Activated CD4-positive, alpha-beta T cell treated with anti-CD3 and anti-CD28 coated beads for 24 hours (primary cell): ENCODE measurements around the gene PLA2G4D.

Experiments
- DNase-seq, 2 donors: peaks; one replicate each; pipeline ENCODE4 v3.0.0-alpha.2; 2020; ENCODE audit warnings: low read depth in 2 of 2

Gene PLA2G4D

DNA sequence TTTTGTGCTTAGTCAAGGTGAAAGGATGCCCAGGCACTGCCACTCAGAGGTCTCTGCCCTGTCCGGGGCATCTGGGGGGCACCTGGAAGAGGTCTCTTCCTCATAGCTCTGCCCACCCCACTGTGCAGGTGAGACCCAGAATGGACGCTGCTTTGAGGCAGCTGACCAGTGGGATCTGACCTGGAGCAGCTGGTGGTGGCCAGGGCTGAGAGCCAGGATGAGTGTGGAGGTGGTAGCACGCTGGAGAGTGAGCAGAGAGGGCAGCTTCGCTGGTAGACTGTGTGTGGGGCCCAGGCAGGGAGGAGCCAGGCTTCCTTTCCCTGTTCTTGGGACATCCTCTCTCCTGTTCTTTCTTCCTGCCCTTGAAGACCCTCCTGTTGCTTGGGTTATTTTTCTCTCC is 41.4 kb downstream of the PLA2G4D start:
- no peak for DNase-seq

DNA sequence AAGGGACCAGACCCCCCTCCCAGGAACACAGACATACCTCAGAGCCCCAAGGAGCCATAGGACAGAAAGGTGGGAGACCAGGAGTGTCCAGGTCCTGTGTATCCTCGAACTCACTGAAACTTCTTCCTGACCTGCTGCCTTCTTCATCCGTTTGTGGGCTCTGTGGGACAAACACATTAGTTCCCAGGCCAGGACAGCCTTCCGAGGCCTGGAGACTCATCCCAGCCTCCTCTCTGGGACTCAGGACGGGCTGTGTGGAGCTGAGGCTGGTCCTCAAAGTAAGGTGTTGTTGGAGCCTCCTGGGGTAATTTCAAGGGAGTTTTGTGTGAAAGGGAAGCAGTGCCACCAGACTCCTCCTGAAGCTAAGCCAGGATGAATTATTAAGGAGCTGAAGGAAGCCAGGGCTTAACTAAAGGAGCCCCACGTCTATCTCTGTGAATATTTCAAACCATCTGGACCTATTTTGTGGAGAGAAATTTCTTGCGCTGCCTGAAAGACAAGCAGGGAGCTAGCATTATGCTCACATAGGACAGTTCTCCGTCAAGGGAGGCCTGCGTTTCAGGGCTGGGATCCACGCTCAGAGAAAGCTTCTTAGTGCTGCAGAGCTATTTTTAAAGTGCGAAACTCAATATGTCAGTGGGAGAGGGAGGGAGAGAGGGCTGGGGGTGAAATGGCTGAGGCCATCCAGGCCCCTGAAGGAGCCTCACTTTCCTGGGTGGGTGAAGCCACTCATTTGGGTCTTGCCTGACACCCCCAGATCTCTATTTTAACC is 43.7 kb downstream of the PLA2G4D start:
- DNase-seq = no peak

DNA sequence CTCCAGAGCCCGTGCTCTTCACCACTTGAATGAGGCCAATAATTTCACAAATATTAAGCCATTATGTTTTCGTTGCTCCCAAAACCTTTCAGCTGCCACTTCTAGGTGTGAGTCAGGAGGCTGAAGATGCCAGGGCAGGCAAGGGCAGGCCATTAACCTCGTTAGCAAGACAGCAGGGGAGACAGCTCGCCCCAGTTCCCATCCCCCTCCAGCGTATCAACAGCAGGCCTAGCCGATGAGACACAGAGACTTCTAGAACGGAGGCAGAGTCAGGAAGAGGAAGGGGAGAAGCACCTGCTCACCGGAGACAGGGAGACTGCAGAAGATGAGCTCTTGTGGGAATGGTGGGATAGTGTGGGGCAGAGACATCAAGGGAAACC is 45.6 kb downstream of the PLA2G4D start:
- no peak for DNase-seq

DNA sequence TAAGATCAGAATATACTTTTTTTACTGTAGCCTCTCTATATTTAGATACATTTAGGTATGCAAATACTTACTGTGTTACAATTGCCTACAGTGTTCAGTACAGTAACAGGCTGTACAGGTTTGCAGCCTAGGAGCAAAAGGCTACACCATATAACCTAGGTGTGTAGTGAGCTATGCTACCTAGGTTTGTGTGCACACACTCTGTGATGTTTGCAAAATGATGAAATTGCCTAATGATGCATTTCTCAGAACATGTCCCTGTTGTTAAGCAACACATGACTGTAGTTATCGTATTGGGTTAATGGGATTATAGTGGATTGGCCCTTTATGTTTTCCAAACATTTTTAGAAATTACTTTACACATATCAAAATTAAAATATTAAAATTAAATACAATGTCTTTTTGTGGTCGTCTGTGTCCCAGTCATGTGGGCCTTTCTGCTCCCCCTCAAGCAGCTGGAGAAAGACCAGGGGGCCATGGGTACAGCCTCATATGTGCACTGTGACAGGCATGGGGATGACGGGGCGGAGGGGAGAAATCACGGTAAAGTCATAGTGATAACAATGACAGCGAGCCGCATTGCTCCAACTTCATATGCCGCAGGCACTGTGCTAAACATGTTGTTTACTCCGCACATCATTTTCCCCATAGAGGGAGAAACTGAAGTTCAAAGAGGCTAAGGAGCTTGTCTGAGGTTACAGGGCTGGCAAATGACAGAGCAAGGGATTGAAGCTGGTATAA is 46.1 kb downstream of the PLA2G4D start:
- no peak for DNase-seq

DNA sequence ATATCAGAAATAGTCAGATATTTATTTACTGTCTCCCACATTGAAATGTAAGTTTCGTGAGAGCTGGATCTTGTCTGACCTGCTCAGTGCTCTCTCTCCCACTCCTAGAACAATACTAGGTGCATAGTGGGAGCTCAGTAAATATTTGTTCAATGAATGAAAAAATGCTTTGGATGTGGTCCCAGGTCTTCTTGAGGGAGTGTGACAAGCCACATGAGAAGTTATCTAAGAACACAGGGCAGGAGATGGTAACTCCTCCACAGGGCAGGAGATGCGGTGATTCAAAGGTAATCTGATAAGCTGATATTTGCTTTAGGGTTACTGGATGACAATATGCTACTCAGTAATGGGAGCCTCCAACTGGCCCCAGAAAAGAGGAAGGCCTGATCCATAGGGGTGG is 47.8 kb downstream of the PLA2G4D start:
- no peak for DNase-seq

DNA sequence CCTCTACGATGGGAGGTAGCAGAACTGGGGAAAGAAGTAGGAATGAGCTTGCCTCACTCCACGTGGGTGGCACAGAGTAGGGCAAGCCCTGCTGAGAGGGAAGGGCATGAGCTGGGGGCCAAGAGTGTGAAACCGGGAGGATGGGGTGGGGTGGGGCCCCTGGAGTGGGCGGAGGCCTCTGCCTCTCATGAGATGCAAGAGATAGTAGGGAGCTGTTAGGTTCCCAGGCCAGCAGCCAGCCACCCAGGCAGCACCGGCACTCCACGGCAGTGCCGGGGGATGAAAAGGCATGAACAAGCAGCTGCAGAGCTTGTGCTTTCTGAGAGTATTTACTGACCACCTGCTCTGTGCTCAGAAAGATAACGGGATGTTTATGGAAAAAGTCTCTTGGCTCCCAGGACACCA is 49.1 kb downstream of the PLA2G4D start:
- no peak for DNase-seq

DNA sequence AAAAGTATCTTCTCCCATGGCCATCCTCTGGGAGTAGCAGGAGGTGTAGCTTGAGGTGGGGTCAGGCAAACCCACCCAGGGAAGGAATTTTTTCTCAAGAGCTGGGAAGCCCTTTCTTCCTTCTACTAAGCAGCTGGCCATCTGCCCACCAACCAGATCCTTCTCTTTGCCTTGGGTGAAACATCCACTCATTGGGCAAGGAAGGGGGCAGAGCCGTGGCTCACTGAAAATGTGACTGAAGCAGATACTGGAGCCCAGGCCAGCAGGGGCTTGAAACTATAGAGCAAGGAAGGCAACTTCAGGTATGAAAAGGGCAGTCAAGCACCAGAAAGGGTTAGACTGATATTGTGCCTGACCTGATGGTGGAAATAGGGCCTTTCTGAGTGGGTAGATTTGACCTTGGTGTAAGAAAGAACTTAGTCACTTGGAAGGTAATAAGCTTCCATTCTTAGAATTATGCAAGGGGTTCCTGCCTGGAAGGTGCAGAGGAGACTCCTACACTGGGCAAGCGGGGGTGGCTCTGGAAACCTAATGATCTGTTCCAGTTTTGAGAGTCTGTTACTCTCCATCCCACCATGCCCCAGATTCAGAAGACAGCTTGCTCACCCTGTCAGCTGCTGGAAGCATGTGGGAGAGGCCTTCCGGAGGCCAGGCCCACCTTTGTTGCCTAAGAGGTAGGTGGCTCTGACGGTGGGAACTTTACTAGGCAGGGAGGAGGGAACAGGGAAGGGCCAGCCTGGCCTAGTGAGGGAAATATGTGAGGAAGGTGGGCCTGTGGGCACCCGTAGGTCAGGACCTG is 51.6 kb downstream of the PLA2G4D start:
- no peak for DNase-seq

DNA sequence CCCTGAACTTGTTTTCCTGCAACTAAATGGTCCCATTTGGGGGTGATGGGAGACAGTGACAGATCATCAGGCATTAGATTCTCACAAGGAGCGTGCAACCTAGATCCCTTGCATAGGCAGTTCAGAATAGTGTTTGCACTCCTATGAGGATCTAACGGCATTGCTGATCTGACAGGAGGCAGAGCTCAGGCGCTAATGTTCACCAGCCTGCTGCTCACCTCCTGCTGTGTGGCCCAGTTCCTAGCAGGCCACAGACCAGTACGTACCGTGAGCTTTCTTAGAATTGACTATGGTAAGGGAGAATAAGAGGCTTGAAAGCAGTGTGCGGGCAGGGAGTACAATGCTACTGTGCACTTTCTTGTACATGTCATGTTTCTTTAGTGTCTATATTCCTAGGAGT is 56.0 kb downstream of the PLA2G4D start:
- DNase-seq = no peak

DNA sequence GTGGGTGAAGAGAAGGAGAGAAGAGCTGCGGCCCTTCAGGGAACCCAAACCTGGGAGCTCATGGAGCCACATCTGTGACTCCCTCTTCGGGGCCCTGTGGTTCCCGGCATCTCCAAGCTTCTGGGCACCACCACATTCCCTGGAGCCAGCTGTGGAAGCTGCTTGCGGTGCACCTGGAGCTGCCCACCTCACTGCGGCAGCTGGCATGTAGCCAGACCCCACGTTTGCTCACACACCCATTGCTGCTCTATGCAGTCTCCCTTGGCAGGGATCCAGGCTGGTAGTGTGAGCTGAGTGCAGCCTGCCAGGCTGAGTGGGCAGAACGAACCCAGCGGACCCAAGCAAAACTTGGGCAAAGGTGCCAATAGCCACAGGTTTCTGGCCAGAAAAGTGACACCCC is 56.7 kb downstream of the PLA2G4D start:
- no peak for DNase-seq

DNA sequence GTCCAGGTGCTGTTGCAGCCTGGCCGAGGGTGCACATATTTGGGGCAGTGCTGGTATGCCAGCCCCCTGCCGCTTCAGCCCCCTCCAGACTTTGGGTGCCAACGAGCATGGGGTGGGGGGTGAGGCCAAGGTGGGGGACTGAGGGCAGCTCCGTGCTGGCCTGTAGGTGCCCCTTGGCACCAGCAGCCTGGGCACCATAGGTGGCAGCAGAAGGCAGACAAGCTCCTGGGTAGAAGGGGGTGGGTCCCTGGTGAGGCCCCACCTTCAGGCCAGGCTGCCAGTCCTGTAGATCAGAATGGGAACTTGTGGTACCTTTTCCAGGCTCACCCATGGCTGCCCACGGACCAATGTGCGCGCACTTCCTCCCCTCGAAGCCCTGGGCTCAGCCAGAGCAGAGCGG is 57.4 kb downstream of the PLA2G4D start:
- DNase-seq = no peak

DNA sequence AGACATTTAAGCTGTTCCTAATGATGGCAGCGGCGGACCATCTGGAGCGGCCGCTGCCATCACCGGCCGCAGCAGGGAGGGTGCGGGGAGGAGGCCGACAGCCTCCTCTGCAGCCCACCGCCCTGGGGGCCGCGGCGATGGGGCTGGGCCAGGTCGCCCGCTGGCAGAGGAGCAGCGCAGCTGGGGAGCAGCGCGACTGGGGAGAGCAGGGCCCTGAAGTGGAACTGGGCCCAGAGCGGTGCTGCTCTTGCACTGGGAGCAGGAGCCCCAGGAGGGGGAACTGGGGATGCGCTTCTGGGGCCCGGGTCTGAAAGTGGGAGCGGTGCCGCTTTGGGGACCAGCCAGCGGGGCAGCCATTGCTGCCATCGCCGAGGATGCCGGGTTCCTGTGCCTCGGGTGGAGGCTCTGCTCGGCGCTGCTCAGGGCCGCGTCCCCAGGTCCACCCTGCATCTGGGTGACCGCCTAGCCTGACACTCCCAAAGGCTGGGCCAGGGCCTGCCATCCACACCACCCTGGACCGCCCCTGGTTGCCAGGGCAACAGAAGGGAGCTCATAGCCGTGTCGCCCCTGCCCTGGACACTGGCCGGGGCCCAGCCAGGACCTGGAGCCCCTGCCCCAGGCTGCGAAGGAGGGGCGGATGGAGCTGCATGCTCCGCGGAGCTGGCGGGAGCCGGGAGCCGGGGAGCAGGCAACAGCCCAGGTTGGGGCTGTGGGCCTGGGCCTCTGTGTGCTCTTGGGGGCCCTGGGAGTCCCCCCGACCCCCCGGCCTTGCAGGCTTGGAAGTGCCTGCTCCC is 58.1 kb downstream of the PLA2G4D start:
- DNase-seq = no peak

DNA sequence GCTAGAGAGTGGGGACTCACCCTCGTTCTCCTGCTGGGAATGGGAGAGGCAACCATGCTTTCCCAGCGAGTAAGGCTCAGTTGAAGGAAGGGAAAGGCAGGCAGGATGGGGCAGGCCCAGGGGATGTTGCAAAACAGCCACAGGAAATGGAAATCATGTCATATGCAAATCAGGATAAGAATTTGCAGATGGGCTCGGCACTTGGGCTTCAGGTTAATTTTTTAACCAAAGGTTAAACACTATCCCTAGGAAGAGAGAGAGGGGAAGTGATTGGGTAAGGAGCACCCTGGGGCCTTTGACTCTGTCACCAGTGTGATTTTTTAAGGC is 59.0 kb downstream of the PLA2G4D start:
- DNase-seq = no peak

DNA sequence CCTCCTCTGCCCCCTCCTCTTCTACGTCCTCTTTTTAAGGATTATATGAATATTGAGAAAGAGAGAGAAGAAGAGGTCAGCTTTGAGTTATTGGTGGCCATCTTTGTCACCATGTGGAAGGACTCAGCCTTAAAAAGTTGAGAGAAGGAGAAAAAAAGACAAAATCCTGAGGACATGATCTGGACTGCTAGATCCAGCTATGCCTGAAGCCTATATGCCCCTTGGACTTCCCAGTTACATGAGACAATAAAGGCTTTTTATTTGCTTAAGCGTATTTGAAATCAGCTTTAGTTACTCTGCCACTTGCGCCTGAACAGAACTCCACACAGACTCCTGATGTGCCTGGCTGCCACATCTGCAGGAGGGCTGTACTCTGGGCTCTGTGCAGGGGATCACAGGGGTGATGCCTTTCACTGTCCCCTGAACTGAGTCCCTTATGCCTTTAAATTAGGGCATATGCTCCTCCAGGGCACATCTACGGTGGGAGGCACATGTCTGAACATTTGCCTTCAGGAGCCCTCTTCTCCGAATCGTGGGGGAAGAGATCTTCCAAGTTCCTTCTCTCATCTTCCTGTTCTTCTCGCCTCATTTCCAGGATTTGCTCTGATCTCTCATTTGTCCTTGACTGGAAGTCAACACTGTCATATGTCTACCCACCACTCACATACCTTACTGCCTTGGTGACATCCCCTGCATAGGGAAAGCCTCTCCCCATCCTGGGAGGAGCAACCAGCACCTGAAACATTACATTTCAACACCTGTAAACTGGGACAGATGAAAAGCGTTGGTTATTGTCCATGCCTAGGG is 59.5 kb downstream of the PLA2G4D start:
- DNase-seq = no peak

DNA sequence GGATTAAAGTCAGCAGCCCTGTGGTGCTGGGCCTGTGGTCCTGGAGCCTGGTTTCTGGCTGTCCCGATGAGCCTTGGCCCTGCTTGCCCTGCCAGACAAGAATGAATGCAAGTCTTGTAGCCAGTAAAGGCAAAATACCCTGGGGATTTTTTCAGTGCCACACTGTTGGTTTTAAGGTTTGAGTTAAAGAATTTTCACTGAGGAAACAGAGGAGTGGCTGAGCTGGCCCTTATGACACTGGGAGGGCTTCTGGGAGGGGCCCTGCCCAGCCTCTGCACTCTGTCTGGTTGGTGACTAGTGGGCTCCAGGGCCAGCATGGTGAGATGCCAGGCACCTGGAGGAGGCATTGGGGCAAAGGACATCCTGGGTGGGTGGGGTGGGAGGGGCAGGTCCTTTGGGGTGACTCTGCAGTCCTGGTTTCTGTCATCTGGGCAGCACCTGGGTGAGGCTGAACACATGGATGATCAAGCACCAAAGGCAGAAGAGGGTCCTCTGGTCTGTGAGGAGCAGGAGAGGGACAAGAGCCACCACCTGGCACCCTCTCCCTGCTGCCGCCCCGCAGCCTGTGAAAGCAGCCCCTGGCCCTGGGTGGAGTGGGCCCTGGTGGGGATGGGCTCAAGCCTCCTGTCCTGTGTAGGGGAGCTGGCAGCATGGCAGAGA is 61.0 kb downstream of the PLA2G4D start:
- no peak for DNase-seq

DNA sequence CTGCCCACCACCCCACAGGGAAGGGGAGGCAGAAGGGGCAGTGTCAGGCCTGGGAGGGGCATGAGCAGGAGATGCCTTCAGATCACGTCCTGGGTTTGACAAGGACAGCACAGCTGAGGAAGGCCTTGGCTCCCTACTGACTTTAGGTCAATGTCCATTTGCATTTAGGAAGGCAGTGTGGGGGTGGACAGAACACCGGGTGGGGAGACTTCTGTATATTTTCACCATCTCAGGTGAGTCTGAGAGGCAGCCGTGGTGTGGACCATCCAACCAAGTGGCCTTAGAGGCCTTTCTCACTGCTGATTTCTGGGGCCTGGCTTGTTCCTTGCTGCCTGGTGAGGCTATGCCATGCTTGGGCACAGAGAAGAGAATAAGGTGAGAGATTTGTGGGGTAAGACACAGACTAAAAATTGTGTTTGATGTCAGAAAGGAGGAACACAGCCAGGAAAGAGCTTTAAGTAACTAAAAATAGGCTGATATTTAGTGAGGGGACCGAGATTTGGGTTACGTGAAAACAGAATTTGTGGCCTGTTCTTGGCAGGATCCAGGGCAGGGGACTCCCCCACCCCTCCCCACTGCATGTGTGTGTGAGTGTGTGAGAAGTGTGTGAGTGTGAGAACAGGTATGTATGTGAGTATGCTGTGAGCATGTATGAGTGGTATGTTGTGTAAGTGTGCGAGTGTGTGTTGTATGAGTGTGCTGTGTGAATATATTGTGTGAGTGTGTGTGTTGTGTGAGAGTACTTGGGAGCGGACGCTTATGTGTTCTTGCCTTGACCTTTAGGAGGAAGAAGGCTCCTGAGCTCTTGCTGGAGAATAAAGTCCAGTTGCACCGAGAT is 61.8 kb downstream of the PLA2G4D start:
- DNase-seq = no peak

DNA sequence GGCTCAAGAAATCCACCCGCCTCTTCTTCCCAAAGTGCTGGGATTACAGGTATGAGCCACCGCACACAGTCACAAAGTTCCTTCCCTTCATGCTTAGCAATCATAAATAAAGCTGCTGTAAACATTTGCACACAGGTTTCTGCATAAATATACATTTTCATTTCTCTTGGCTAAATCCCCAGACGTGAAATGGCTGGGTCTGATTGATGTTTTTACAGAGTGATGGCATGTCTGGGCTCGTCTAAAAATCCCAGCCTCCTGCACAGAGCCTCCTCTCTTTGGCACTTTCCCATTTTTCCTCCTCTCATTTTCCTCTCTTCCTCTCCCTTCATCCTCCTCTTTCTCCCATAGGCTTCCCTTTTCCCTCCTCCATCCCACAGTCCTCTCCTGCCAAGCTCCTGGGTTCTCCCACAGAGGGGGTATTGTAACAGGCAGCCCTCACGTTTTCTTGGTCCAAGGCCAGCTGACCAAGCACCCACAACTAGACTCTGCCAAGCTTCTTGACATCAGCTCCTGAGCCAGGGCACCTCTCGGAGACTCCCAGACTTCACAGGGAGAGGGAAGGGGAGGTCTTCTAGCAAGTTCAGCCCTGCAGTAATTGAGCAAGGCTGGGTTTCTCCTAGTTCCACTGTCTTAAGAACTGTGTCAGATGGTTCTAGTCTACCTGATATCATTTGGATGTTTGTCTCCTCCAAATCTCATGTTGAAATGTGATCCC is 63.0 kb downstream of the PLA2G4D start:
- DNase-seq = no peak

DNA sequence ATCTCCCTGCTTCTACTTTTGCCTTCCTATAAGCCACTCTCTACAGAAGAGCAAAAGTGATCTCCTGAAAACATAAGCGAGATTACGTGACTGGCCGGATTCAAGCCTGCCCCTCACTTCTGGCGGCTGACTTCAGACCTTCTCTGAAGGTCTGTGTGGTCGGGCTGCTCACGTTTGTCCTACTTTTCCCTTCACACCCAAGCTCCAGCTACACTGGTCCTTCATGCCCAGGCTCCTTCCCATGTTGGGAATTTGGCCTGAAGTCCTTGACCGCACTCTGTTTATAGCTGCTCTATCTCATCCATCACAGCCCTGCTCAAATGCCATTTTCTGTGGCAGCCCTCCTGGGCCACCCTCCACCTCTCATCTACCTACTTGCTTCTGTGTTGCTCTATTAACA is 66.8 kb downstream of the PLA2G4D start:
- no peak for DNase-seq

DNA sequence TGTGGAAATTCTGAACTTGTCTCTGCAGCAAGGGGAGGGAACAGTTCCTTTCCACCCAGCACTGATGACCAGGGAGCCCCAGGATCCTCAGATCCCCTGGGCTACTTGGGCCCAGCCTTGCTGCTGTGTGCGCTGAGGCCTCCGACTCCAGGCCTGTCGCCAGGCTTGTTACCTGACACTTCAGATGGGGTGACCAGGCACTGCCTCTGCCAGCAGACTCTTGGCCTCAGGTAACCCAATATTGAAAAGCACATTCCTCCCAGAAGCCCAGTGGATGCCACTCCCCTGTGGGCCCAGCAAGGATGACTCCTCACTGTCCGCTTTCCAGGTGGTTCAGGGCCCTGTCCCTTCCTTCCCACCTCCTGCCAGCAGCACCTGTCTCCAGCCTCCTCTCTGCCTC is 70.1 kb downstream of the PLA2G4D start:
- no peak for DNase-seq

DNA sequence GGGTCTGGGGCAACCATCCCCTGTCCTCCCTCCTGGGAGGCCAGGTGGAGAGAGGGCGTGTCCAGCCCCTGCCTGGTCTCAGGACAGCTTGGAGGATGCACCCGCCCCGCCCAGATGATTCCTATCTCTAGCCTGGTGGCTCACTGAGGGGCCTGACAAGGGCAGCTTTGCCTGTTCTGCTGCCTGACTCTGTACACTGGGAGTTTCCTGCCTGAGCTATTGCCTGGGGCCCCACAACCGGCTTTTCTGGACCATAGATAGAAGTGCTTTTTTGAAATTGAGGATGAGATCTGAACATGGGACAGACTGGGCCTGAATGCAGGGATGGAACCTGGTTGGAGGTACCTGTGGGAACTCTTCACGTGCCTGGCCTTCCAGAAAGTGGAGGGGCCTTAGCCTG is 72.8 kb downstream of the PLA2G4D start:
- DNase-seq = no peak
